Activated CD8-positive, alpha-beta memory T cell treated with anti-CD3 and anti-CD28 coated beads for 48 hours (primary cell): ENCODE data around the gene CAMK2G.

ENCODE experiments used
- DNase-seq, 3 experiments: peaks; one replicate each; pipeline ENCODE4 v3.0.0-alpha.2; 2020; ENCODE audit warnings: low read depth in 2 of 3, low spot score in 2 of 3

CAMK2G gene

GRCh38 chr10:73884017-73884416 lies 9.7 kb upstream of the CAMK2G start:
- no peak for DNase-seq

GRCh38 chr10:73881221-73881919 lies 7.0 kb upstream of the CAMK2G start:
- no peak for DNase-seq

- DNase-seq = peak; percentile 74 to 83 (median 77)
Observed at GRCh38 chr10:73879296-73880173, 5.2 kb upstream of the CAMK2G start.

- DNase-seq = no peak
Observed at GRCh38 chr10:73878365-73878764, 4.0 kb upstream of the CAMK2G start.

GRCh38 chr10:73877533-73878160 lies 3.3 kb upstream of the CAMK2G start:
- no peak for DNase-seq

GRCh38 chr10:73876971-73877370 lies 2.6 kb upstream of the CAMK2G start:
- no peak for DNase-seq

GRCh38 chr10:73876566-73876965 lies 2.2 kb upstream of the CAMK2G start:
- no peak for DNase-seq

GRCh38 chr10:73876157-73876556 lies 1.8 kb upstream of the CAMK2G start:
- DNase-seq = no peak

- DNase-seq = no peak
Observed at GRCh38 chr10:73875139-73875475, 752 bp upstream of the CAMK2G start.

GRCh38 chr10:73873838-73874215 lies 528 bp downstream of the CAMK2G start:
- DNase-seq = no peak

- no peak for DNase-seq
Observed at GRCh38 chr10:73873142-73873837, 1.1 kb downstream of the CAMK2G start.

GRCh38 chr10:73872190-73872710 lies 2.1 kb downstream of the CAMK2G start:
- no peak for DNase-seq

GRCh38 chr10:73871295-73872189 lies 2.8 kb downstream of the CAMK2G start:
- no peak for DNase-seq

GRCh38 chr10:73868655-73869195 lies 5.6 kb downstream of the CAMK2G start:
- no peak for DNase-seq

- DNase-seq = no peak
Observed at GRCh38 chr10:73867871-73868631, 6.3 kb downstream of the CAMK2G start.

GRCh38 chr10:73867126-73867807 lies 7.1 kb downstream of the CAMK2G start:
- no peak for DNase-seq

GRCh38 chr10:73866621-73867020 lies 7.7 kb downstream of the CAMK2G start:
- no peak for DNase-seq
